HG03521 (cell line): ENCODE results near the gene CERK.

Source experiments
- ATAC-seq: cut with Tn5 transposase; IDR thresholded peaks from one replicate; pipeline ENCODE4 v1.9.1; 2021; ENCODE audit warnings: mild to moderate bottlenecking, moderate library complexity; ENCODE audit not compliant: unreplicated experiment

Gene CERK

GRCh38 chr22:46664301-46664855, 73.7 kb downstream of the CERK start:
- no peak for ATAC-seq

- no peak for ATAC-seq
Observed at GRCh38 chr22:46663436-46664100, 74.5 kb downstream of the CERK start.

GRCh38 chr22:46663001-46663400, 75.1 kb downstream of the CERK start:
- no peak for ATAC-seq

- ATAC-seq = no peak
Observed at GRCh38 chr22:46662226-46662625, 75.8 kb downstream of the CERK start.

- no peak for ATAC-seq
Observed at GRCh38 chr22:46661221-46661851, 76.7 kb downstream of the CERK start.

- ATAC-seq = no peak
Observed at GRCh38 chr22:46660604-46661201, 77.3 kb downstream of the CERK start.

GRCh38 chr22:46659791-46660186, 78.3 kb downstream of the CERK start:
- no peak for ATAC-seq

- no peak for ATAC-seq
Observed at GRCh38 chr22:46659059-46659790, 78.8 kb downstream of the CERK start.

GRCh38 chr22:46657996-46658947, 79.8 kb downstream of the CERK start:
- ATAC-seq = no peak

- ATAC-seq = no peak
Observed at GRCh38 chr22:46657655-46657953, 80.4 kb downstream of the CERK start.

- ATAC-seq = no peak
Observed at GRCh38 chr22:46656856-46657654, 81.0 kb downstream of the CERK start.

- no peak for ATAC-seq
Observed at GRCh38 chr22:46655861-46656608, 82.0 kb downstream of the CERK start.

- ATAC-seq = no peak
Observed at GRCh38 chr22:46654927-46655595, 83.0 kb downstream of the CERK start.

GRCh38 chr22:46654426-46654825, 83.6 kb downstream of the CERK start:
- no peak for ATAC-seq

- no peak for ATAC-seq
Observed at GRCh38 chr22:46653596-46653995, 84.5 kb downstream of the CERK start.

GRCh38 chr22:46652847-46653331, 85.2 kb downstream of the CERK start:
- no peak for ATAC-seq

- no peak for ATAC-seq
Observed at GRCh38 chr22:46652081-46652846, 85.8 kb downstream of the CERK start.
